ENCODE results near the gene UBR1.

DNA sequence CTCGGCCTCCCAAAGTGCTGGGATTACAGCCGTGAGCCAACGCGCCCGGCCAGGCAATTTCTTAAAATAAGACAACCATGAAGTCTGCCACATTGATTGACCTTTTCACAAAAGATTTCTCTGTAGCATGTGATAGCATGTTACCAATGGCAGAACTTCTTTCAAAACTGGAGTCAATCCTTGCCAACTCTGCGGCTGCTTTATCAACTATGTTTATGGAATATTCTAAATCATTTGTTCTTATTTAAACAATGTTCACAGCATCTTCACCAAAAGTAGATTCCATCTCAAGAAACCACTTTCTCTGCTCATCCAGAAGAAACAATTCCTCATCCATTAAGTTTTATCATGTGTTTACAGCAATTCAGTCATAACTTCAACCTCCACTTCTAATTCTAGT is 9.4 kb downstream of the UBR1 start:
- TF ChIP-seq, protein P1, sequence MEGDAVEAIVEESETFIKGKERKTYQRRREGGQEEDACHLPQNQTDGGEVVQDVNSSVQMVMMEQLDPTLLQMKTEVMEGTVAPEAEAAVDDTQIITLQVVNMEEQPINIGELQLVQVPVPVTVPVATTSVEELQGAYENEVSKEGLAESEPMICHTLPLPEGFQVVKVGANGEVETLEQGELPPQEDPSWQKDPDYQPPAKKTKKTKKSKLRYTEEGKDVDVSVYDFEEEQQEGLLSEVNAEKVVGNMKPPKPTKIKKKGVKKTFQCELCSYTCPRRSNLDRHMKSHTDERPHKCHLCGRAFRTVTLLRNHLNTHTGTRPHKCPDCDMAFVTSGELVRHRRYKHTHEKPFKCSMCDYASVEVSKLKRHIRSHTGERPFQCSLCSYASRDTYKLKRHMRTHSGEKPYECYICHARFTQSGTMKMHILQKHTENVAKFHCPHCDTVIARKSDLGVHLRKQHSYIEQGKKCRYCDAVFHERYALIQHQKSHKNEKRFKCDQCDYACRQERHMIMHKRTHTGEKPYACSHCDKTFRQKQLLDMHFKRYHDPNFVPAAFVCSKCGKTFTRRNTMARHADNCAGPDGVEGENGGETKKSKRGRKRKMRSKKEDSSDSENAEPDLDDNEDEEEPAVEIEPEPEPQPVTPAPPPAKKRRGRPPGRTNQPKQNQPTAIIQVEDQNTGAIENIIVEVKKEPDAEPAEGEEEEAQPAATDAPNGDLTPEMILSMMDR (IDR thresholded peaks at IDR 0.05): no peak
- no peak for TF ChIP-seq POLR2A (IDR thresholded peaks at IDR 0.05)

Measured in tibial nerve (tissue), 3 donors.